Left renal cortex interstitium (tissue), 4 donors: Measurements from ENCODE around the gene CAPN1. TPM values are rescaled to one million over a fixed set of nuclear protein-coding genes. Genes with fewer than 3 reads are reported as not detected.
A peak's percentile ranks its signal among the peaks of the same experiment; 100 is the strongest.
"Not testable (repeated sequence)": the region's sequence is repeated elsewhere in the genome, so short reads cannot be mapped to it uniquely, and the experiment has no call there.

Source experiments
- DNase-seq, 4 donors: peaks; one replicate each; pipeline ENCODE4 v3.0.0-alpha.2; 2013; ENCODE audit warnings: low read depth in 4 of 4, low spot score in 2 of 4, missing footprints in 1 of 4
- polyA plus RNA-seq, 4 donors: library from polyadenylated mRNA; unstranded; fragments of 120-200 nt; gene quantifications; one replicate each; pipeline ENCODE4 v1.2.1, GENCODE V29; 2013; ENCODE audit not compliant: insufficient read length in 4 of 4

The CAPN1 gene
- polyA plus RNA-seq, 4 donors: 83.3 to 121 (median 99.2) TPM

GRCh38 chr11:65157336-65157735 lies 24.4 kb upstream of the CAPN1 start:
- no peak for DNase-seq

- DNase-seq: no peak
Measured at GRCh38 chr11:65159012-65159411, 22.7 kb upstream of the CAPN1 start.

GRCh38 chr11:65160643-65161042 lies 21.1 kb upstream of the CAPN1 start:
- DNase-seq: no peak

- DNase-seq: no peak
Measured at GRCh38 chr11:65163684-65164083, 18.0 kb upstream of the CAPN1 start.

GRCh38 chr11:65165410-65166317 lies 16.1 kb upstream of the CAPN1 start:
- DNase-seq: peak in 1 of 4 donors; percentile 17

GRCh38 chr11:65166893-65167292 lies 14.8 kb upstream of the CAPN1 start:
- DNase-seq: no peak

- DNase-seq: no peak
Measured at GRCh38 chr11:65167656-65168055, 14.1 kb upstream of the CAPN1 start.

- DNase-seq: no peak
Measured at GRCh38 chr11:65169164-65169641, 12.5 kb upstream of the CAPN1 start.

- no peak for DNase-seq
Measured at GRCh38 chr11:65170058-65170534, 11.6 kb upstream of the CAPN1 start, which contains the start of gene SPDYC. SPDYC (plus strand) TSS chr11:65170233; CDS start chr11:65171358, 1,125 bp downstream.

GRCh38 chr11:65172600-65172999 lies 9.1 kb upstream of the CAPN1 start:
- no peak for DNase-seq

- not testable (repeated sequence) for DNase-seq
Measured at GRCh38 chr11:65174571-65175010, 7.1 kb upstream of the CAPN1 start.

GRCh38 chr11:65180877-65181568 lies 705 bp upstream of the CAPN1 start:
- DNase-seq: peak in 1 of 4 donors; percentile 36

GRCh38 chr11:65182258-65183170 lies 786 bp downstream of the CAPN1 start:
- no peak for DNase-seq

- DNase-seq: no peak
Measured at GRCh38 chr11:65183201-65183891, 1.6 kb downstream of the CAPN1 start.

GRCh38 chr11:65184146-65184545 lies 2.4 kb downstream of the CAPN1 start:
- no peak for DNase-seq

GRCh38 chr11:65185171-65185570 lies 3.4 kb downstream of the CAPN1 start:
- DNase-seq: no peak

- DNase-seq: no peak
Measured at GRCh38 chr11:65185869-65186341, 4.2 kb downstream of the CAPN1 start.

GRCh38 chr11:65186701-65187100 lies 5.0 kb downstream of the CAPN1 start:
- no peak for DNase-seq

GRCh38 chr11:65187146-65187675 lies 5.5 kb downstream of the CAPN1 start:
- DNase-seq: no peak
